ENCODE data around the gene THBS4. TPM values are rescaled to one million over a fixed set of nuclear protein-coding genes. Genes with fewer than 3 reads are reported as not detected.
A peak's percentile ranks its signal among the peaks of the same experiment; 100 is the strongest.

THBS4 gene
- total and polyA plus RNA-seq, 2 donors from 2014 or later, result 1.4 to 1.8 TPM

DNA sequence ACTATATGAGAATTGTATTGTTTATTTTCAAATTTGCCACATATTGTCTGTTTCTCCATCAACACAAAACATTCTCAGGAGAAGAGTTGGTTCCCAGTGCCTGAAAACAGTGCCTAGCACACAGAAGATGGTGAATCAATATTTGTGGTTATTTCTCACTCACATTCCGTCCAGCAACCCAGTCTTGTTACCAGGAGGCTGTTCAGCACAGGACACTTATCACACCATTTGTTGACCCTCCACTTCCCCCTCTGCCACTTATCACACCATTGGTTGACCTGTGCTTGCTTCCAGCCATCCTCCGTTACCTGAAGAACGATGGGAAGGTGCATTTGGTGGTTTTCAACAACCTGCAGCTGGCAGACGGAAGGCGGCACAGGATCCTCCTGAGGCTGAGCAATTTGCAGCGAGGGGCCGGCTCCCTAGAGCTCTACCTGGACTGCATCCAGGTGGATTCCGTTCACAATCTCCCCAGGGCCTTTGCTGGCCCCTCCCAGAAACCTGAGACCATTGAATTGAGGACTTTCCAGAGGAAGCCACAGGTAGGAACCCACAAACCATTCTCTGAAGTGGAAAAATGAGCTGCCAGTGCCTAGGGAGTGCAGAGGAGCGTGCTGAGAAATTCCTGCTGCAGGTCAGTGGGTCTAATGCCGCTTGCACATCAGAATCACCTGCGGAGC is 20.5 kb downstream of the THBS4 start:
- intact Hi-C loops (cut with DNase I), result no loop called here
- TF ChIP-seq, protein P1, sequence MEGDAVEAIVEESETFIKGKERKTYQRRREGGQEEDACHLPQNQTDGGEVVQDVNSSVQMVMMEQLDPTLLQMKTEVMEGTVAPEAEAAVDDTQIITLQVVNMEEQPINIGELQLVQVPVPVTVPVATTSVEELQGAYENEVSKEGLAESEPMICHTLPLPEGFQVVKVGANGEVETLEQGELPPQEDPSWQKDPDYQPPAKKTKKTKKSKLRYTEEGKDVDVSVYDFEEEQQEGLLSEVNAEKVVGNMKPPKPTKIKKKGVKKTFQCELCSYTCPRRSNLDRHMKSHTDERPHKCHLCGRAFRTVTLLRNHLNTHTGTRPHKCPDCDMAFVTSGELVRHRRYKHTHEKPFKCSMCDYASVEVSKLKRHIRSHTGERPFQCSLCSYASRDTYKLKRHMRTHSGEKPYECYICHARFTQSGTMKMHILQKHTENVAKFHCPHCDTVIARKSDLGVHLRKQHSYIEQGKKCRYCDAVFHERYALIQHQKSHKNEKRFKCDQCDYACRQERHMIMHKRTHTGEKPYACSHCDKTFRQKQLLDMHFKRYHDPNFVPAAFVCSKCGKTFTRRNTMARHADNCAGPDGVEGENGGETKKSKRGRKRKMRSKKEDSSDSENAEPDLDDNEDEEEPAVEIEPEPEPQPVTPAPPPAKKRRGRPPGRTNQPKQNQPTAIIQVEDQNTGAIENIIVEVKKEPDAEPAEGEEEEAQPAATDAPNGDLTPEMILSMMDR (IDR thresholded peaks at IDR 0.05; ENCODE audit: borderline replicate concordance, extremely low read depth, insufficient read depth), result no peak
- H3K9ac ChIP-seq (ENCODE audit: low read length in 3 of 3), result no peak overlapping the region
- DNase-seq (peak in 3 of 5 donors; percentile 27 to 62 (median 61)), FAIRE-seq (no peak)
- H3K4me1 ChIP-seq (ENCODE audit: control insufficient read depth in 2 of 3, insufficient read depth in 2 of 3, low read depth in 1 of 3, low read length in 3 of 3), result peaks cover 0 to 2% (median 0%) of the 10 kb centered on the region in 3 donors
- no peaks in the 10 kb centered on the region for H3K9me3 ChIP-seq (ENCODE audit: control insufficient read depth in 2 of 3, insufficient read depth in 1 of 3, low read length in 3 of 3)
- no peak overlapping the region for H3K27ac ChIP-seq (ENCODE audit: low read depth in 2 of 2, low read length in 2 of 2)
- H3K27me3 ChIP-seq (ENCODE audit: control insufficient read depth, insufficient read depth, low read length), result no peaks in the 10 kb centered on the region
- H3K36me3 ChIP-seq (ENCODE audit: control insufficient read depth in 2 of 3, insufficient read depth in 3 of 3, low read length in 3 of 3), result no peaks in the 10 kb centered on the region
- H3K4me3 ChIP-seq (ENCODE audit: low read length in 3 of 3), result no peak overlapping the region

DNA sequence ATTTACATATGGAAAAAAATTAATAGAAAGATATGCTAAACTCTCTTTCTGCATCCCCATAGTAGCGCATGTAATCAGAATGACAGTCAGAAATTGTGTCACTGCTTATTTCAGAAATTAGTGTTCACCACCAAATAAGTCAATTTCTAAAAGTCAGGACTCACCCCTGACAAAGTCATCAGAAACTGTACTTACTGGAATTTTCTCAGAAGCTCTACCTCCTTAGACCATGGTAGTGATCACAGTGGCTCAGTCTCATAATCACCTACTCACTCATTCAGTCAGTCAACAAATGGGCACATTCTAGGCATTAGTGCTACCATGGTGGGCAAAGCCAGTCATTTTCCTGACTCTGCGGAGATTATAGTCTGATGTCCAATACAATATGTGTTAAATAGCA is 22.0 kb downstream of the THBS4 start:
- H3K36me3 ChIP-seq (ENCODE audit: control insufficient read depth in 2 of 3, insufficient read depth in 3 of 3, low read length in 3 of 3), result no peaks in the 10 kb centered on the region
- no peak for DNase-seq
- TF ChIP-seq, protein P1 (IDR thresholded peaks at IDR 0.05; ENCODE audit: borderline replicate concordance, extremely low read depth, insufficient read depth), result no peak

DNA sequence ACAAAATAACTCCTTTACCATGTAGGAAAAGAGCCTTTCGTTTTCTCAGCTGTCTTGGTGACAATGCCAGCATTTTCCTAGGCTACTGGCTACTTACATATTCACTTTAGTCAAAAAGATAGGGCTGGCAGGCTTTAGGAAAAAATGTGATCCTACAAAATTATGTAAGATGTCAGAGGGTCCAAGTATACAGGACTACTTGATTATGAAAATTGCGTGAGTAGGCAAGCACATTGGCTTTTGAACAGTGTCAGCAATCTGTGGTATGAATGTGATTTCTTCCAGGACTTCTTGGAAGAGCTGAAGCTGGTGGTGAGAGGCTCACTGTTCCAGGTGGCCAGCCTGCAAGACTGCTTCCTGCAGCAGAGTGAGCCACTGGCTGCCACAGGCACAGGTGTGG is 22.8 kb downstream of the THBS4 start:
- FAIRE-seq, result no peak
- Histone ChIP-seq H3K4me3 (ENCODE audit: low read length in 3 of 3) (no peak overlapping the region), H3K9ac (ENCODE audit: low read length in 3 of 3) (no peak overlapping the region), H3K4me1 (ENCODE audit: control insufficient read depth in 2 of 3, insufficient read depth in 2 of 3, low read depth in 1 of 3, low read length in 3 of 3) (peaks cover 0 to 2% (median 0%) of the 10 kb centered on the region in 3 donors), H3K9me3 (ENCODE audit: control insufficient read depth in 2 of 3, insufficient read depth in 1 of 3, low read length in 3 of 3) (no peaks in the 10 kb centered on the region), H3K36me3 (ENCODE audit: control insufficient read depth in 2 of 3, insufficient read depth in 3 of 3, low read length in 3 of 3) (no peaks in the 10 kb centered on the region), H3K27ac (ENCODE audit: low read depth in 2 of 2, low read length in 2 of 2) (no peak overlapping the region), H3K27me3 (ENCODE audit: control insufficient read depth, insufficient read depth, low read length) (no peaks in the 10 kb centered on the region)
- intact Hi-C loops (cut with DNase I), result no loop called here
- DNase-seq, result no peak
- TF ChIP-seq, protein P1 (IDR thresholded peaks at IDR 0.05; ENCODE audit: borderline replicate concordance, extremely low read depth, insufficient read depth), result no peak

More for the DNA sequence above, 22.0 kb downstream of the THBS4 start:
- intact Hi-C loops (cut with DNase I), result no loop called here
- H3K27ac ChIP-seq (ENCODE audit: low read depth in 2 of 2, low read length in 2 of 2), result no peak overlapping the region
- peaks cover 0 to 2% (median 0%) of the 10 kb centered on the region in 3 donors for H3K4me1 ChIP-seq (ENCODE audit: control insufficient read depth in 2 of 3, insufficient read depth in 2 of 3, low read depth in 1 of 3, low read length in 3 of 3)
- H3K9ac ChIP-seq (ENCODE audit: low read length in 3 of 3), result no peak overlapping the region
- no peaks in the 10 kb centered on the region for H3K27me3 ChIP-seq (ENCODE audit: control insufficient read depth, insufficient read depth, low read length)
- H3K4me3 ChIP-seq (ENCODE audit: low read length in 3 of 3), result no peak overlapping the region
- H3K9me3 ChIP-seq (ENCODE audit: control insufficient read depth in 2 of 3, insufficient read depth in 1 of 3, low read length in 3 of 3), result no peaks in the 10 kb centered on the region
- FAIRE-seq, result no peak
